HepG2 (cell line): Measurements from ENCODE around the gene SMIM44. TPM values are rescaled to one million over a fixed set of nuclear protein-coding genes. Genes with fewer than 3 reads are reported as not detected.
"Not testable (repeated sequence)": the region's sequence is repeated elsewhere in the genome, so short reads cannot be mapped to it uniquely, and the experiment has no call there.

Source experiments
- ATAC-seq: fragments of 200-7000 bp; cut with Tn5 transposase; 3 replicates; pipeline ENCODE4 v1.9.1; 2020; ENCODE audit warnings: mild to moderate bottlenecking, moderate library complexity
- BruUV-seq: library from RNA; stranded (reverse); fragments of 400-500 nt; replicated peaks from 2 replicates; lab custom pipeline; 2021; lab: Mats Ljungman, UMichigan
- CTCF ChIA-PET: fragments of 300-600 bp; formaldehyde crosslinking; extraction: SDS; loops from one replicate; lab custom pipeline; 2021; ENCODE audit warnings: low total read pairs, inconsistent platforms, low intra/inter-chr PET ratio; lab: Yijun Ruan, JAX
- POLR2A ChIA-PET: fragments of 350-600 bp; sonication (Branson Sonifier 250); formaldehyde crosslinking; loops from one replicate; lab custom pipeline; 2020; ENCODE audit warnings: antibody characterized with exemption, inconsistent platforms; lab: Yijun Ruan, JAX
- DNase-seq: peaks from one replicate; pipeline ENCODE4 v3.0.0-alpha.2; 2015; ENCODE audit warnings: low spot score
- FAIRE-seq: peaks from 3 replicates; lab custom pipeline; 2011; peaks lifted over from hg19 to GRCh38; lab: Jason Lieb, UNC
- H2AFZ ChIP-seq: one replicate; pipeline ENCODE4 v1.6.1; 2011; ENCODE audit warnings: low read length, inconsistent platforms
- H3K27ac ChIP-seq: fragments of 300-600 bp; 3 replicates; pipeline ENCODE4 v1.8.0; 2011; ENCODE audit warnings: mixed run types, mild to moderate bottlenecking, mixed read lengths, low read length, inconsistent platforms; ENCODE audit not compliant: insufficient read depth; ENCODE audit errors: extremely low read length
- H3K27me3 ChIP-seq, 2 experiments: fragments of 200-600 bp in 1 of 2; 2 replicates in 1 of 2; 3 replicates in 1 of 2; pipeline versions ENCODE4 v1.6.0 to v1.8.0; 2011; ENCODE audit warnings: low read length in 2 of 2, mild to moderate bottlenecking in 2 of 2, moderate library complexity in 2 of 2, inconsistent platforms in 1 of 2; ENCODE audit not compliant: insufficient read depth in 2 of 2, control insufficient read depth in 1 of 2
- H3K36me3 ChIP-seq, 2 experiments: fragments of 200-600 bp in 1 of 2; replicated peaks in 1 of 2; 2 replicates in 1 of 2; 3 replicates in 1 of 2; pipeline versions ENCODE4 v1.5.1 to v1.8.0; 2011; ENCODE audit warnings: low read length in 2 of 2, inconsistent platforms in 1 of 2; ENCODE audit not compliant: insufficient read depth in 2 of 2, control insufficient read depth in 1 of 2
- H3K4me1 ChIP-seq: 2 replicates; pipeline ENCODE4 v1.5.1; 2012; ENCODE audit warnings: low read length, inconsistent platforms; ENCODE audit not compliant: insufficient read depth
- H3K4me2 ChIP-seq: 2 replicates; pipeline ENCODE4 v1.6.0; 2011; ENCODE audit warnings: low read depth, low read length, inconsistent platforms
- H3K4me3 ChIP-seq, 3 experiments: fragments of 200-600 bp in 1 of 3; sonication (generic), shearing (Covaris generic) in 1 of 3; replicated peaks in 1 of 3; 2 replicates each; pipeline ENCODE4 v1.5.1; 2011 to 2016; ENCODE audit warnings: low read length in 3 of 3, inconsistent platforms in 2 of 3, low read depth in 2 of 3, mild to moderate bottlenecking in 2 of 3, control low read depth in 1 of 3, mixed read lengths in 1 of 3; ENCODE audit not compliant: insufficient read depth in 1 of 3
- H3K79me2 ChIP-seq: one replicate; pipeline ENCODE4 v1.6.1; 2011; ENCODE audit warnings: low read length, inconsistent platforms; ENCODE audit not compliant: insufficient read depth
- H3K9ac ChIP-seq: 2 replicates; pipeline ENCODE4 v1.6.0; 2011; ENCODE audit warnings: mild to moderate bottlenecking, low read depth, low read length, inconsistent platforms; ENCODE audit not compliant: insufficient read depth
- H3K9me3 ChIP-seq: 2 replicates; pipeline ENCODE4 v1.5.1; 2012; ENCODE audit warnings: mild to moderate bottlenecking, low read length
- H4K20me1 ChIP-seq: 2 replicates; pipeline ENCODE4 v1.6.0; 2011; ENCODE audit warnings: inconsistent platforms, mild to moderate bottlenecking, low read length, moderate library complexity; ENCODE audit not compliant: insufficient read depth
- BHLHE40 ChIP-seq: IDR thresholded peaks from 2 replicates; pipeline ENCODE4 v1.6.1; 2011; ENCODE audit warnings: low read length, improper control_type of control experiment
- CREBL2 ChIP-seq: sonication (generic); formaldehyde crosslinking; IDR thresholded peaks from 2 replicates; pipeline ENCODE4 v1.8.1; 2023; ENCODE audit warnings: missing genetic modification reagents, mild to moderate bottlenecking, borderline replicate concordance
- FOSL1 ChIP-seq: sonication (generic); formaldehyde crosslinking; IDR thresholded peaks from 2 replicates; pipeline ENCODE4 v1.9.0; 2021; ENCODE audit warnings: missing genetic modification reagents, borderline replicate concordance
- KDM5B ChIP-seq: sonication (generic); formaldehyde crosslinking; IDR thresholded peaks from 2 replicates; pipeline ENCODE4 v1.4.0; 2020; ENCODE audit warnings: missing genetic modification reagents, mild to moderate bottlenecking, borderline replicate concordance
- MNT ChIP-seq: fragments of 450-650 bp; IDR thresholded peaks from 2 replicates; pipeline ENCODE4 v1.6.1; 2016
- NR0B2 ChIP-seq: sonication (generic); formaldehyde crosslinking; IDR thresholded peaks from 2 replicates; pipeline ENCODE4 v1.4.0; 2020; ENCODE audit warnings: mild to moderate bottlenecking, missing genetic modification reagents
- SP2 ChIP-seq: sonication (generic); formaldehyde crosslinking; IDR thresholded peaks from 2 replicates; pipeline ENCODE4 v1.5.1; 2020; ENCODE audit warnings: mild to moderate bottlenecking, missing genetic modification reagents
- THYN1 ChIP-seq: sonication (generic); formaldehyde crosslinking; IDR thresholded peaks from 2 replicates; pipeline ENCODE4 v1.8.1; 2023; ENCODE audit warnings: low read depth, mild to moderate bottlenecking, moderate library complexity, missing genetic modification reagents, borderline replicate concordance
- ZFP90 ChIP-seq: sonication (generic); formaldehyde crosslinking; IDR thresholded peaks from 2 replicates; pipeline ENCODE4 v1.8.0; 2022; ENCODE audit warnings: missing genetic modification reagents, mild to moderate bottlenecking, inconsistent platforms, borderline replicate concordance
- ZNF121 ChIP-seq: sonication (generic); formaldehyde crosslinking; IDR thresholded peaks from 2 replicates; pipeline ENCODE4 v1.5.0; 2020; ENCODE audit warnings: mild to moderate bottlenecking, missing genetic modification reagents
- ZNF30 ChIP-seq: sonication (generic); formaldehyde crosslinking; IDR thresholded peaks from 2 replicates; pipeline ENCODE4 v1.5.0; 2020; ENCODE audit warnings: mild to moderate bottlenecking, missing genetic modification reagents
- ZNF446 ChIP-seq: sonication (generic); formaldehyde crosslinking; IDR thresholded peaks from 2 replicates; pipeline ENCODE4 v1.5.0; 2020; ENCODE audit warnings: mild to moderate bottlenecking, missing genetic modification reagents
- ZNF776 ChIP-seq: sonication (generic); formaldehyde crosslinking; IDR thresholded peaks from 2 replicates; pipeline ENCODE4 v1.4.0; 2020; ENCODE audit warnings: mild to moderate bottlenecking, missing genetic modification reagents
- ZNF891 ChIP-seq: sonication (generic); formaldehyde crosslinking; IDR thresholded peaks from 2 replicates; pipeline ENCODE4 v1.5.0; 2020; ENCODE audit warnings: mild to moderate bottlenecking, missing genetic modification reagents
- ZSCAN31 ChIP-seq: sonication (generic); formaldehyde crosslinking; IDR thresholded peaks from 2 replicates; pipeline ENCODE4 v1.5.0; 2020; ENCODE audit warnings: low read depth, mild to moderate bottlenecking, missing genetic modification reagents
- WGBS: methylation state at CpG from one replicate; pipeline ENCODE4 v1.1.6; 2017; ENCODE audit warnings: low lambda C conversion rate; 5-methylcytosine and 5-hydroxymethylcytosine counted together
- in situ Hi-C: cut with HindIII; loops from 2 replicates; pipeline ENCODE4 v1.10.0; 2017; ENCODE audit warnings: low pct_unique_long_range_greater_than_20kb; ENCODE audit not compliant: extremely low pct_ligation_motif_present
- intact Hi-C: fragments of 100-400 bp; cut with micrococcal nuclease; formaldehyde crosslinking; loops from one replicate; pipeline ENCODE4 v1.10.0; 2022; ENCODE audit not compliant: unreplicated experiment
- polyA plus RNA-seq, 8 experiments: library from polyadenylated mRNA; depleted of rRNA in 3 of 8; stranded (reverse) in 7 of 8; unstranded in 1 of 8; fragments of >200 nt; fragmentation: Illumina TruSeq in 4 of 8; extraction: Trizol in 4 of 8; gene quantifications; 2 replicates each; pipeline versions ENCODE4 v1.2.1 to v1.2.3, GENCODE V29; 2011 to 2016; ENCODE audit warnings: low read depth in 4 of 8, missing spikeins in 1 of 8, mixed read lengths in 1 of 8; ENCODE audit not compliant: insufficient read depth in 1 of 8
- total RNA-seq, 5 experiments: library from RNA; depleted of rRNA; stranded (reverse); fragments of >200 nt; fragmentation: Illumina TruSeq; extraction: Trizol; gene quantifications; 2 replicates each; pipeline ENCODE4 v1.2.3, GENCODE V29; 2016; ENCODE audit warnings: low read depth in 1 of 5

Gene SMIM44
- total and polyA plus RNA-seq, 2 of the 13 experiments (the other 11 are each of a cell fraction or from before 2014, with no cell fraction given): not detected

GRCh38 chr19:3446657-3447056 lies 36.6 kb downstream of the SMIM44 start:
- H4K20me1 ChIP-seq, POLR2A ChIA-PET, H3K27me3 ChIP-seq, H3K4me2 ChIP-seq, H3K9ac ChIP-seq, FAIRE-seq, CTCF ChIA-PET, ATAC-seq, H3K27ac ChIP-seq, H2AFZ ChIP-seq, intact Hi-C loops, DNase-seq, H3K79me2 ChIP-seq, H3K9me3 ChIP-seq, H3K4me3 ChIP-seq, BruUV-seq, in situ Hi-C loops: not testable (repeated sequence)
- H3K36me3 ChIP-seq: peaks cover 4 to 15% of the 10 kb centered on the region in 2 experiments; a peak in 4 of 5 replicates
- peaks cover 28% of the 10 kb centered on the region for H3K4me1 ChIP-seq
- TF ChIP-seq ZNF121 (CRISPR knock-in tag): peak; percentile 43; the same call in 1 of the 2 replicates
- 93% methylated on average over 3 of the region's 4 CpGs for WGBS

GRCh38 chr19:3444695-3445234 lies 38.5 kb downstream of the SMIM44 start:
- no peak for ATAC-seq
- no peak overlapping the region for H3K9ac ChIP-seq
- no peaks in the 10 kb centered on the region for H3K9me3 ChIP-seq
- POLR2A ChIA-PET: no interaction called here
- WGBS: 96% methylated on average over 23 of the region's 24 CpGs
- intact Hi-C loops (no loop called here), in situ Hi-C loops (no loop called here)
- BruUV-seq: no TSS peak
- H3K79me2 ChIP-seq: no peaks in the 10 kb centered on the region
- no peak overlapping the region for H3K4me3 ChIP-seq
- H3K4me1 ChIP-seq: peaks cover 20% of the 10 kb centered on the region
- H4K20me1 ChIP-seq: no peaks in the 10 kb centered on the region; the same call in 1 of the 2 replicates
- H2AFZ ChIP-seq: no peak overlapping the region
- peaks cover 4 to 9% of the 10 kb centered on the region in 2 experiments; a peak in 4 of 5 replicates for H3K36me3 ChIP-seq
- H3K4me2 ChIP-seq: no peak overlapping the region
- no peak for DNase-seq
- no peak overlapping the region for H3K27ac ChIP-seq
- no peak for FAIRE-seq
- CTCF ChIA-PET: no interaction called here
- H3K27me3 ChIP-seq: no peaks in the 10 kb centered on the region
- TF ChIP-seq FOSL1 (no peak), ZNF776 (0 out of 2 replicates have a peak, but pooled peaks have one; percentile 35), BHLHE40 (no peak), ZNF446 (CRISPR knock-in tag) (no peak), SP2 (CRISPR knock-in tag) (no peak), ZFP90 (CRISPR knock-in tag) (no peak), NR0B2 (CRISPR knock-in tag) (0 out of 2 replicates have a peak, but pooled peaks have one; percentile 15), MNT (peak; percentile 61), THYN1 (CRISPR knock-in tag) (no peak), CREBL2 (CRISPR knock-in tag) (no peak), ZSCAN31 (CRISPR knock-in tag) (no peak), KDM5B (CRISPR knock-in tag) (no peak), ZNF30 (CRISPR knock-in tag) (no peak), ZNF891 (no peak)
